CD4-positive, alpha-beta T cell treated with Interleukin-6 for 4 hours (primary cell): ENCODE data around the gene RPS6KA2.
"Not testable (repeated sequence)": the region's sequence is repeated elsewhere in the genome, so short reads cannot be mapped to it uniquely, and the experiment has no call there.

ENCODE experiments used
- DNase-seq: peaks from one replicate; pipeline ENCODE4 v3.0.0-alpha.2; 2020; ENCODE audit warnings: mixed read lengths

Gene RPS6KA2

DNA sequence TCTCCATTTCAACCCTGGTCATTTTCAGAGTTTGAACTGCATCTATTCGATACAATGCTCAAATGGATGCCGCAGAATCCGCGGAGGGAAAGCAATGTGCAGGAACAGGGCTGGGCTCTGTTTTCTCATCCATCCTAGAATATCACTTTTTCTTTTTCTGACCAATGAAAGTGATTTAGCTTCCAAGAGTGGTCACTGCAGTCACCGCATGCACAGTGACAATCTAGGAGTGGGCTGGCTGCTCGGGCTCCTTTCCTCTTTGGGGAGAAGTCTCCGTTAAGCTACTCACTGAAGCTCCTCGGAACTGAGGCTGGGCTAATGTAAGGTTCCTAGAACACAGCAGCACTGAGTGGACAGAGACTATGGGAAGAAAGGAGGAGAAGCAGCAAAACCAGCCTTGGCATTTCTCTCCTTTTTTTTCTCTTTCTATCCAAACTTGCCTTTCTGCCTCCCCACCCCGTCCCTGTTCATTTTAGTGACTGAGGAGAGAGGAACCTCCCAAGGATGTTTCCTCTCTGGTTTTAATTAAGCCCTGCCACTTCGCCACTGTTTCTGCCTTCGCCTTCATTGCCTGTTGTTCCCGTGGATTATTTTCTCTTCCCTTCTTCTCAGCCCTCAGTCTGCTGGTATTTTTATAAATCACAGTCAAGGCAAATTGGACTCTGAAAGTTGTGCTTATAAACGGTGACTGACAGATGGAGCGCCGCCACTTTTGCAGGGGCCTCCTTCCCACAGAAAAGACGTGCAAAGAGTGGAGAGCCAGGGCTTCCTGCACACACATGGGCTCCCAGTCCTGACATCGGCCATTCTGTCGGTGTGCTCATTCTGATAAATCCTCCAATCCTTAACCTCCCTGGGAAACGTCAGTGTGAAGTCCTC lies 81.7 kb downstream of the RPS6KA2 start:
- no peak for DNase-seq

DNA sequence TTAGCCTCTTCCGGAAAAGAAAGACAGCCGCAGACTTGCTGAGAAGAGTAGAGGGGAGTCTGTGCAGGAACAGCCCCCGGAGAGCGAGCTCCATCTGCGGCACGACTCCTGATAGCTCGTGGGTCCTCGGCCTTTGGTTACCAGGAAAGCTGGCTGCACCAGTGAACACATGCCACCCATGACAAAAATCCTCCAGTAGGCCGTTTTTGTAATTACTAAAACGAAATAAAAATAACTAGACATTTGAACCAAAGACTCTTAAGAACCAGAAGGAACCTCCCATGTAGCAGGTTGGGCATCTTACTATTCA lies 82.8 kb downstream of the RPS6KA2 start:
- no peak for DNase-seq

GRCh38 chr6:166543603-166544295 lies 83.3 kb downstream of the RPS6KA2 start:
- DNase-seq = no peak

- DNase-seq = no peak
Observed at GRCh38 chr6:166542580-166542912, 84.5 kb downstream of the RPS6KA2 start.

DNA sequence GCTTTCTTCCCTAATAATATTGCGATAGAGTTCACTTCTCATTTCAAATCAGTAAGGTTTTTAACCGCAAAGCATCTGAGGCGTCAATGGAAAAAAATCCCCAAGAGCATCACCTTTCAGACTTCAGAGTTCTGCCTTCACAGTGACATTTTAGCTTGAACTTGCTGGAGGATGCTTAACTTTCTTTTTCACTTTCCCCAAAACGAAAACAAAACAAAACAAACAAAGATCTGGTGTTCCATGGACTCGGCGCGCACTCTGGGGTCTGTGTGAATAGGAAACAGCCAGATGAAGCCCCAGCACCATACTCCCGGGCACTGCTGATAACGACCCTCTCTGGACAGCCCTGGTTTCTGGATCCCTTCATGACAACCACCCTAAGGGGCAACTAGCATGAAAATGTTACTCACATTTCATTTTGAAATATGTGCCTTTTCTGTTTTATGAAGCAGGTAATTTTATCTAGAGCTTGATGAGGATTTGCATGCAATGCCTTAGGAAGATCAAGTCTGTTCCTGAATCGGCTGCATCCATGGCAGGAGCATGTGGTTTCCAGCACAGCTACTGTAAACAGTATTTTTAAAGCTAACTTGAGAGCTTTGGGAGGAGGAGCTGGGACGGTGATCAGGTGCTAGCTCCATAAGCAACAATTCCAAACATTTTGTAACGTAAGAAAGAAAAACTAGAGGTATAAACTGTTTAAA lies 85.0 kb downstream of the RPS6KA2 start:
- peak; percentile 25 for DNase-seq

DNA sequence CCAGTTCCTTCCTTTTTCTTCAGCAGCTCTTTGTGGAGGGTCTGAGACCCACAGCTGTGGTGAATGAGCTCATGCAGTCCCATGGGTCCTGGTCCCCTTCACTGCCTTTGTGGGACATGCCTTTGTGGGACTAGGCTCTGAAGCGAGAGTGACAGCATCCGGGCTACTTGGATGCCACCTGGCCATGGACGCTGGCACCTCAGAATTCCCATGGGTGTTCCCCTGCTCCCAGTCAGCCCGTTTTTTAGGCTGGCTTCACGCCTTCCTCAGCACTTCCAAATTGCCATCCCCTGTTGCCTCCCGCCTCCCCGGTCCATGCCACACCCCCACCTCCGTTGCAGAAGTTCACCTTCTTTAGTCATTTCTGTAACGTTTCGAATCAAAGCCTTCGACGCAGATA lies 85.7 kb downstream of the RPS6KA2 start:
- peak; percentile 22 for DNase-seq

DNA sequence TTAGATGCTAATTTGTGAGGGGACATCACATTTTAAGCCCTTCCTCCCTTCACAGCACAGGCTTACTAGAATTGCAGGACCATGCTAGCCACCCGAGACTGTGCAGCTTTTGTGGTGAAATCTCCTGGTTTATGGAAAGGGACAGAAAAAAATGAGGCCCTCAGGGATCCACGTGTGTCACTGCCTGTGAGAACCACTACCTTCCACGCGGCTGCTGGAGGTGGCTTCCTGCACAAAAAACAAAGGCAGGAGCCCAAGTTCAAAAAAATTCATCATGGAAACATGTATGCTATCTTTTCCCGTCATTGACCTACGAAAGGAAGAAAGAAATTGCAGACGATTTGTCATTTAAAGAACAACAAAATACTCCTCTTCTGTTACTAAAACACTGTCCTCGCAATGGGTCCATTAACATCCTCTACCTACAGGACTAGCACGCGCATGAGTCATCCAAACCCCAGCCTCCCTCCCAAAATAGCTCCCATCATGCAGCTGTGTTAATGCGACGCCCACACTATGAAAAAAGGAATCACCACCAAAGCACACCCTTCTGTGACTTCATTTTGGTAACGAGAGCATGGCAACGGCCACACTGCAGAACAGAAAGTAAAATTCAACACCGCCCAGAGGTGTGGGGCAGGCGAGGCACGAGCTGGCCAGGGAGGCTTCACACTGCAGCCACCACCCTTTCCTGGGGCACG lies 86.3 kb downstream of the RPS6KA2 start:
- peak; percentile 77 for DNase-seq

DNA sequence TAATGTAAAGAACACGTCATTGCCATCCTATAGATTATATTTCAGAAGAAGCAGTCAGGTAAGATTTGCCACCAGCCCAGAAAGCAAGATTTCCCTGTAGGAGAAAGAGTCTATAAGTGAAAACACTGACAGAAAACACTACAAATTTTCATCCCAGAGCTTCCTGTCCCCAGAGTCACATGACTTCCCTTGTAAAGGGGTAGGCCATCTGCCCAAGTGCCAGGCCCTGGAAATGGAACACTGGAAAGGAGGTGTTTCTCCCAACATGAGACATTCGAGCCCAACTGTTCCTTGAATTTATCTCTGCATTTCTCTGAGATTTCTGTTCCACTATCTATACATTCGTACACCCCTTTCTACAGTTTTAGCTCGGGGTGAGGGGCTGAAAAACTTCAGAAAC lies 87.5 kb downstream of the RPS6KA2 start:
- DNase-seq = no peak

GRCh38 chr6:166539011-166539385 lies 88.1 kb downstream of the RPS6KA2 start:
- DNase-seq = not testable (repeated sequence)

- DNase-seq = peak; percentile 5
Observed at GRCh38 chr6:166538297-166539010, 88.6 kb downstream of the RPS6KA2 start.

- no peak for DNase-seq
Observed at GRCh38 chr6:166534658-166535406, 92.2 kb downstream of the RPS6KA2 start.

- no peak for DNase-seq
Observed at GRCh38 chr6:166533205-166533824, 93.7 kb downstream of the RPS6KA2 start.

DNA sequence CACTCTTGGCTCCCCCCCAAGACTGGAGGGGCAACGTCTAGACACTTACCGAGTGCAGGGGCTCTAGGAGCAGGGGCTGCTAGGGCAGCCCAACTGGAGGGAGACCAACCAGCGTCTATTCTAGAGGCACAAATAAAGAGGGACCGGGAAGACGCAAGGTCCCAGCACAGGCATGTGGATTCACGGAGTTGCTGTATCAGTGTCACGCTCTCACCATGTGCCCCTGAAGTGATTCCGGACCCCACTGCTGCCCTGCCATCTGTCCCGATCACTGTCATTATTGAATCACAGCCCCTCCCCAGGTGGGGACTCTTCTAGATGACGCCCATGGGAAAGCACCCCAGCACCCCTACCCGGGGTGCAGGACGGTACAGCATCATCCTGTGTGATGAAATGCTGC lies 94.7 kb downstream of the RPS6KA2 start:
- DNase-seq = no peak

DNA sequence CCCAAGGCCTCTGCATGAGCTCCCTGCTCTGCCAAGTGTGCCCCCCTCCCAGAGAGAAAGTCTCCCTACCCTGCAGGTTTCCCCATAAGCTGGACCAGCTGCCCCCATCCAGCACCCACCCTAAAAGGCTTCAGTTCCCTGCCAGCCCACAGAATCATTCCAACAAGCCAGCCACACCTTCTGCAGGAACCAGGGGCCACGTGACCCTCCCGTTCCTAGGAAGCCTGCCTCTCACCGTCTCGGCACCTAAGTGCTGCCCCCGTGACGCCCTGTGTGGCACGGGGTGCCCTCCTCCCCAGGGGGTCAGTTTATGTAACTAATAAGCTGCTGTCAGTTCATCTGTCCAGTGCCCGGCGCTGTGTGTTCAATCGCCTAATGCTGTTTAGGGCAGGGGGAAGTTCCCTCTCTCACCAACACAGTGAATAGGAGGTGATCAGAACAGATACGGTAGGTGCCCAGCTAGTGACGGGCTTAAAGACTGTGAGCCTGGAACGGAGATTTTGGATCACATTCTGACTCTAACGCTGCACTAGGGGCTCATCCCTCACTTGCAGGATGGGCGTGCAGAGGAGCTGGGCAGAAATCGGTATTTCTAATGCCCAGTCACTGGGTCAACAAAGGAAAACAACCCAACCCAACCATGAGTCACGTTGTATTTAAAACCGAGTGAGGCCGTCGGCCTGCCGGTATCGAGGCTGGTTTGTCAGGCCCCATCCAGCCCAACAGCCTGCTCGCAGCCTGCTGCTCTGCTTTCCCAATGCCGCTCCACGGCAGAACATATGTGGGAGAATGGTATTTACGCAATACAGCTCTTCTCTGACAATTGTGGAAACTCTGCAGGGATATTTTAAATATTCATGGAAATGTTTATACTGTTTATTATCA lies 96.6 kb downstream of the RPS6KA2 start:
- DNase-seq = no peak

DNA sequence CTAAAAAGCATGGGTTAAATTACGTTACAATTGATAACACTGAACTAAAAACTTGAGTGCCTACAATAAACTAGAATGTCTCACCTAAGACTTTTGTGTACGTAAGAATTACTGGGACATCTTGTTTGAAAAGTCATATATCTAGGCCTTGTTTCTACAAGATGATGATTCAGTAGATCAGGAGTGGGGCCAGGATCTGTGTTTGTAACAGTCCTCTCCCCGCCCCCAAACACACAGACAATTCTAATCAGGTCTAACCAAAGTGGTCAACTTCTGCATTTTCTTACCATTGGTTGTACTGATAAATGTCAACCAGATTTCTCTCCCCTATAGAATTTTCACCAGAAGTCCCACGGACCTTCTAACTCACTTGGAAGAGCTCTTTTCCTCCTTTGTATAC lies 97.5 kb downstream of the RPS6KA2 start:
- no peak for DNase-seq

DNA sequence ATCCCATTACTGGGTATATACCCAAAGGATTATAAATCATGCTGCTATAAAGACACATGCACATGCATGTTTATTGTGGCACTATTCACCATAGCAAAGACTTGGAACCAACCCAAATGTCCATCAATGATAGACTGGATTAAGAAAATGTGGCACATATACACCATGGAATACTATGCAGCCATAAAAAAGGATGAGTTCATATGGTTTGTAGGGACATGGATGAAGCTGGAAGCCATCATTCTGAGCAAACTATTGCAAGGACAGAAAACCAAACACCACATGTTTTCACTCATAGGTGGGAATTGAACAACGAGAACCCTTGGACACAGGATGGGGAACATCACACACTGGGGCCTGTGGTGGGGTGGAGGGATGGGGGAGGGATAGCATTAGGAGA lies 98.0 kb downstream of the RPS6KA2 start:
- not testable (repeated sequence) for DNase-seq

DNA sequence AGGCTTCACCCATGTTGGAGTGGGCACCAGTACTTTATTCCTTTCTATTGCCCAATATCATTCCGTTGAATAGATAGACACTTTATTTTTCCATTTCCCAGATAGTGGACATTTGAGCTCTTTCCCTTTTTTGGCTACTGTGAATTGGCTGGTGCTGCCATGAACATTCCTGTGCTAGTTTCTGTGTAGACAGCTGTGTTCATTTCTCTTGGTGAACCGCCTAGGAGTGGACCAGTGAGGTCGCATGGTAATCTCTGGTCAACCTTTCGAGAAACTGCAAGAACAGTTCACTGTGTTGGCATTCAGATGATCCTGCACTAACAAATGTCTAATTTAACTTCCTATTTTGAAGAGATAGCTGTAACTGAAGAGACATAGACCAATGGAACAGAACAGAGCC lies 99.2 kb downstream of the RPS6KA2 start:
- no peak for DNase-seq

DNA sequence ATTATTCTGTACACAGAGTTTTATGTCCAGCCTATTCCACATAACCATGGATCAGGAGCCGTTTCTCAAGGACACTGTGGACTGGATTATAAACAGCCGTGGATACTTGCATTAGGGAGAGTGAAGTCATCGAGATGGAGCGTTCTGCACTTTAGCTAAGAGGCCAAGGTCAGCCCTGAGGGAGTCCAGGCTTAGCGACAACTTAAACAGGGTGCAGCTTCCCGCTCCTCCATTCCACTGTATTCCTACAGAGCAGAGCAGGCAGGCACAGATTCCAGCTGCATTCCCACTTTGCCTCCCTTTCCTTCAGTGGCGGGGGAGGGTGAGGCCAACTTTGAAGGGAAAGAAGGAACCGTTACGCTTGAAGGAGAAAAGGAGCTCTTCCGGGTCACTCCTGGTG lies 100.1 kb downstream of the RPS6KA2 start:
- DNase-seq = no peak

GRCh38 chr6:166525567-166525966 lies 101.5 kb downstream of the RPS6KA2 start:
- DNase-seq = no peak

- DNase-seq = no peak
Observed at GRCh38 chr6:166523782-166524559, 103.1 kb downstream of the RPS6KA2 start.
